ENCODE results near the gene PILRA. TPM values are rescaled to one million over a fixed set of nuclear protein-coding genes. Genes with fewer than 3 reads are reported as not detected.

PILRA gene
- polyA plus RNA-seq, 4 donors = 0.81 to 5.0 (median 3.4) TPM

DNA sequence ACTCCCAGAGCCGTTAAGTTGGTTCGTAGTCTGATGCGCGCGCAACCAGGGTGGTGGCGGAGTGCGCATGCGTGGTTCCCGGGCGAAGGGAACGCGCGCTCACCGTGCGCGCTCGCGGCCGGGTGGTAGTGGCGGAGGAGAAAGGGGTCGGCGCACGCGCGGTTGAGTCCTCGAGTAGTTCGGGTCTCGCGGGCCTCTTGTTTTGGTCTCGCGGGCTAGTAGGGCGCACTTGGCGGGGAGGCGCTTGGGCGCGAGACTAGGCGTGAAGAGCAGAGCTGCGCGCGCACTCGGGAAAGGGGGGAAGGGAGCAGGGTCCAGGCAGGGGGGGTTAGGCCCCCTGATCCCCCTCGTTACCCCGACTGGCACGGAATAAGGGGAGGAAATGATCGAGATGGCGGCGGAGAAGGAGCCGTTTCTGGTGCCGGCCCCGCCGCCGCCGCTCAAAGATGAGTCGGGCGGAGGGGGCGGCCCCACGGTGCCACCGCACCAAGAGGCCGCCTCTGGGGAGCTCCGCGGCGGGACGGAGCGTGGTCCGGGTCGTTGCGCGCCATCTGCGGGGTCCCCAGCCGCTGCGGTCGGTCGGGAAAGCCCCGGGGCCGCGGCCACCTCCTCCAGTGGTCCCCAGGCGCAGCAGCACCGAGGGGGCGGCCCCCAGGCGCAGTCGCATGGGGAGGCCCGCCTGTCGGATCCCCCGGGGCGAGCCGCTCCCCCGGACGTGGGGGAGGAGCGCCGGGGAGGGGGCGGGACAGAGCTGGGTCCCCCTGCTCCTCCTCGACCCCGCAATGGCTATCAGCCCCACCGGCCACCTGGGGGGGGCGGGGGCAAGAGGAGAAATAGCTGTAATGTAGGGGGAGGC is 56.6 kb downstream of the PILRA start, which contains the start of gene MEPCE:
Gene MEPCE (plus strand): TSS at position 195 of the 856 bp plus-strand sequence. CDS start 188 bp downstream, at position 383.
- Histone ChIP-seq H3K27me3 (ENCODE audit: control insufficient read depth in 3 of 3, insufficient read depth in 3 of 3, low read length in 3 of 3) (no peaks in the 10 kb centered on the region), H3K36me3 (ENCODE audit: control insufficient read depth in 3 of 3, insufficient read depth in 2 of 3, low read depth in 1 of 3, low read length in 3 of 3) (peaks cover 0 to 43% (median 0%) of the 10 kb centered on the region in 3 donors), H3K9me3 (ENCODE audit: control insufficient read depth in 2 of 2, insufficient read depth in 1 of 2, low read depth in 1 of 2, low read length in 1 of 2) (peaks cover 0 to 5% of the 10 kb centered on the region in 2 donors), H3K27ac (ENCODE audit: low read depth in 1 of 3, low read length in 2 of 3) (peak within 1 kb of the TSS; percentile 92 to 100 (median 94)), H3K4me3 (ENCODE audit: low read depth in 1 of 3, low read length in 3 of 3) (peak within 1 kb of the TSS; percentile 81 to 88 (median 83)), H3K4me1 (ENCODE audit: control insufficient read depth in 3 of 3, insufficient read depth in 2 of 3, low read depth in 1 of 3, low read length in 2 of 3) (peaks cover 2 to 34% (median 4%) of the 10 kb centered on the region in 3 donors)
- WGBS, 3 donors = 0 to 1% (median 0%) methylated on average over 74 to 94 of the region's 95 CpGs
- no peak for FAIRE-seq
- peak; percentile 93 to 97 for DNase-seq

DNA sequence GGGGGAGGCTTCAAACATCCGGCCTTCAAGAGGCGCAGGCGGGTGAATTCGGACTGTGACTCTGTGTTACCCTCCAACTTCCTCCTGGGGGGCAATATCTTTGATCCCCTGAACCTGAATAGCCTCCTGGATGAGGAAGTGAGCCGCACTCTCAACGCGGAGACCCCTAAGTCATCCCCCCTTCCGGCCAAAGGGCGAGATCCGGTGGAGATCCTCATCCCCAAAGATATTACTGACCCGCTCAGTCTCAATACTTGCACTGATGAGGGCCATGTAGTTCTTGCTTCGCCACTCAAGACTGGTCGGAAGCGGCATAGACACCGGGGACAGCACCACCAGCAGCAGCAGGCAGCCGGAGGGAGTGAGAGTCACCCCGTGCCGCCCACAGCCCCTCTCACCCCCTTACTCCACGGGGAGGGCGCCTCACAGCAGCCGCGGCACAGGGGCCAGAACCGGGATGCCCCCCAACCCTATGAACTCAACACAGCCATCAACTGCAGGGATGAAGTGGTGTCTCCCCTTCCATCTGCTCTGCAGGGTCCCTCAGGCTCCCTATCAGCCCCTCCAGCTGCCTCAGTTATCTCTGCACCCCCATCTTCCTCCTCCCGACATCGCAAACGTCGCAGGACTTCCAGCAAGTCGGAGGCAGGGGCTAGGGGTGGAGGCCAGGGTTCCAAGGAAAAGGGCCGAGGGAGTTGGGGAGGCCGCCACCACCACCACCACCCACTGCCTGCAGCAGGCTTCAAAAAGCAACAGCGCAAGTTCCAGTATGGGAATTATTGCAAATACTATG is 57.4 kb downstream of the PILRA start:
- FAIRE-seq (no peak), DNase-seq (peak; percentile 34 to 55)
- H3K4me1 ChIP-seq (ENCODE audit: control insufficient read depth in 3 of 3, insufficient read depth in 2 of 3, low read depth in 1 of 3, low read length in 2 of 3) = peaks cover 2 to 40% (median 5%) of the 10 kb centered on the region in 3 donors
- no peaks in the 10 kb centered on the region for H3K27me3 ChIP-seq (ENCODE audit: control insufficient read depth in 3 of 3, insufficient read depth in 3 of 3, low read length in 3 of 3)
- 23 to 24% (median 23%) methylated on average over 27 to 31 of the region's 31 CpGs for WGBS, 3 donors
- peaks cover 0 to 5% of the 10 kb centered on the region in 2 donors for H3K9me3 ChIP-seq (ENCODE audit: control insufficient read depth in 2 of 2, insufficient read depth in 1 of 2, low read depth in 1 of 2, low read length in 1 of 2)
- peaks cover 0 to 49% (median 0%) of the 10 kb centered on the region in 3 donors for H3K36me3 ChIP-seq (ENCODE audit: control insufficient read depth in 3 of 3, insufficient read depth in 2 of 3, low read depth in 1 of 3, low read length in 3 of 3)
- peak overlapping the region; percentile 92 to 100 (median 94) for H3K27ac ChIP-seq (ENCODE audit: low read depth in 1 of 3, low read length in 2 of 3)
- peak overlapping the region; percentile 81 to 88 (median 83) for H3K4me3 ChIP-seq (ENCODE audit: low read depth in 1 of 3, low read length in 3 of 3)

DNA sequence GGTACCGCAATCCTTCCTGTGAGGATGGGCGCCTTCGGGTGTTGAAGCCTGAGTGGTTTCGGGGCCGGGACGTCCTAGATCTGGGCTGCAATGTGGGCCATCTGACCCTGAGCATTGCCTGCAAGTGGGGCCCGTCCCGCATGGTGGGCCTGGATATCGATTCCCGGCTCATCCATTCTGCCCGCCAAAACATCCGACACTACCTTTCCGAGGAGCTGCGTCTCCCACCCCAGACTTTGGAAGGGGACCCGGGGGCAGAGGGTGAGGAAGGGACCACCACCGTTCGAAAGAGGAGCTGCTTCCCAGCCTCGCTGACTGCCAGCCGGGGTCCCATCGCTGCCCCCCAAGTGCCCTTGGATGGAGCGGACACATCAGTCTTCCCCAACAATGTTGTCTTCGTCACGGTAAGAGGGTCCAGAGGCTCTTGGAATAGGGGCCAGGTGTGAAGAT is 58.0 kb downstream of the PILRA start:
- H3K27me3 ChIP-seq (ENCODE audit: control insufficient read depth in 3 of 3, insufficient read depth in 3 of 3, low read length in 3 of 3) = no peaks in the 10 kb centered on the region
- peak overlapping the region in 1 of 3 donors; percentile 22 for H3K27ac ChIP-seq (ENCODE audit: low read depth in 1 of 3, low read length in 2 of 3)
- peak overlapping the region in 1 of 3 donors; percentile 83 for H3K4me3 ChIP-seq (ENCODE audit: low read depth in 1 of 3, low read length in 3 of 3)
- DNase-seq (no peak), FAIRE-seq (no peak)
- peaks cover 2 to 40% (median 5%) of the 10 kb centered on the region in 3 donors for H3K4me1 ChIP-seq (ENCODE audit: control insufficient read depth in 3 of 3, insufficient read depth in 2 of 3, low read depth in 1 of 3, low read length in 2 of 3)
- peaks cover 0 to 49% (median 0%) of the 10 kb centered on the region in 3 donors for H3K36me3 ChIP-seq (ENCODE audit: control insufficient read depth in 3 of 3, insufficient read depth in 2 of 3, low read depth in 1 of 3, low read length in 3 of 3)
- H3K9me3 ChIP-seq (ENCODE audit: control insufficient read depth in 2 of 2, insufficient read depth in 1 of 2, low read depth in 1 of 2, low read length in 1 of 2) = peaks cover 0 to 5% of the 10 kb centered on the region in 2 donors
- 89 to 92% (median 91%) methylated on average over 23 of the region's 23 CpGs for WGBS, 3 donors

GRCh38 chr7:100432053-100432452 is 58.8 kb downstream of the PILRA start:
- Histone ChIP-seq H3K27me3 (ENCODE audit: control insufficient read depth in 3 of 3, insufficient read depth in 3 of 3, low read length in 3 of 3) (no peaks in the 10 kb centered on the region), H3K4me3 (ENCODE audit: low read depth in 1 of 3, low read length in 3 of 3) (peak overlapping the region in 1 of 3 donors; percentile 3), H3K27ac (ENCODE audit: low read depth in 1 of 3, low read length in 2 of 3) (peak overlapping the region in 2 of 3 donors; percentile 2 to 24), H3K36me3 (ENCODE audit: control insufficient read depth in 3 of 3, insufficient read depth in 2 of 3, low read depth in 1 of 3, low read length in 3 of 3) (peaks cover 0 to 49% (median 0%) of the 10 kb centered on the region in 3 donors), H3K9me3 (ENCODE audit: control insufficient read depth in 2 of 2, insufficient read depth in 1 of 2, low read depth in 1 of 2, low read length in 1 of 2) (peaks cover 0 to 5% of the 10 kb centered on the region in 2 donors), H3K4me1 (ENCODE audit: control insufficient read depth in 3 of 3, insufficient read depth in 2 of 3, low read depth in 1 of 3, low read length in 2 of 3) (peaks cover 2 to 40% (median 5%) of the 10 kb centered on the region in 3 donors)
- FAIRE-seq = no peak
- WGBS, 3 donors = 49 to 71% (median 52%) methylated on average over 4 of the region's 4 CpGs
- no peak for DNase-seq

- DNase-seq = no peak
- FAIRE-seq = no peak
- Histone ChIP-seq H3K9me3 (ENCODE audit: control insufficient read depth in 2 of 2, insufficient read depth in 1 of 2, low read depth in 1 of 2, low read length in 1 of 2) (peaks cover 0 to 3% of the 10 kb centered on the region in 2 donors), H3K4me1 (ENCODE audit: control insufficient read depth in 3 of 3, insufficient read depth in 2 of 3, low read depth in 1 of 3, low read length in 2 of 3) (peaks cover 2 to 39% (median 5%) of the 10 kb centered on the region in 3 donors), H3K27ac (ENCODE audit: low read depth in 1 of 3, low read length in 2 of 3) (no peak overlapping the region), H3K36me3 (ENCODE audit: control insufficient read depth in 3 of 3, insufficient read depth in 2 of 3, low read depth in 1 of 3, low read length in 3 of 3) (peaks cover 0 to 49% (median 0%) of the 10 kb centered on the region in 3 donors), H3K27me3 (ENCODE audit: control insufficient read depth in 3 of 3, insufficient read depth in 3 of 3, low read length in 3 of 3) (no peaks in the 10 kb centered on the region), H3K4me3 (ENCODE audit: low read depth in 1 of 3, low read length in 3 of 3) (no peak overlapping the region)
- 84 to 87% (median 87%) methylated on average over 21 of the region's 21 CpGs for WGBS, 3 donors
Measured at GRCh38 chr7:100432621-100433275, 59.5 kb downstream of the PILRA start.

DNA sequence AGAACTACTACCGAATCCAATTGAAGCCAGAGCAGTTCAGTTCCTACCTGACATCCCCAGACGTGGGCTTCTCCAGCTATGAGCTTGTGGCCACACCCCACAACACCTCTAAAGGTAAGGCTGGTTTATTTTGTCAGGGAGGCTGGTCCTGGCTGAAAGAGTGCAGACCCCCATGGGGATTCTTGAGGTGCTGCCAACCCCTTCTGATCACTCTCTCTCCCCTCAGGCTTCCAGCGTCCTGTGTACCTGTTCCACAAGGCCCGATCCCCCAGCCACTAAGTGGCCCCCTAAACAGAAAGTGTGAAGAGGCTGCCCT is 59.9 kb downstream of the PILRA start:
- Histone ChIP-seq H3K27ac (ENCODE audit: low read depth in 1 of 3, low read length in 2 of 3) (no peak overlapping the region), H3K4me3 (ENCODE audit: low read depth in 1 of 3, low read length in 3 of 3) (no peak overlapping the region), H3K4me1 (ENCODE audit: control insufficient read depth in 3 of 3, insufficient read depth in 2 of 3, low read depth in 1 of 3, low read length in 2 of 3) (peaks cover 2 to 36% (median 5%) of the 10 kb centered on the region in 3 donors), H3K27me3 (ENCODE audit: control insufficient read depth in 3 of 3, insufficient read depth in 3 of 3, low read length in 3 of 3) (no peaks in the 10 kb centered on the region), H3K9me3 (ENCODE audit: control insufficient read depth in 2 of 2, insufficient read depth in 1 of 2, low read depth in 1 of 2, low read length in 1 of 2) (no peaks in the 10 kb centered on the region), H3K36me3 (ENCODE audit: control insufficient read depth in 3 of 3, insufficient read depth in 2 of 3, low read depth in 1 of 3, low read length in 3 of 3) (peaks cover 0 to 49% (median 0%) of the 10 kb centered on the region in 3 donors)
- WGBS, 3 donors = 65 to 71% (median 68%) methylated on average over 4 of the region's 4 CpGs
- no peak for DNase-seq
- no peak for FAIRE-seq

DNA sequence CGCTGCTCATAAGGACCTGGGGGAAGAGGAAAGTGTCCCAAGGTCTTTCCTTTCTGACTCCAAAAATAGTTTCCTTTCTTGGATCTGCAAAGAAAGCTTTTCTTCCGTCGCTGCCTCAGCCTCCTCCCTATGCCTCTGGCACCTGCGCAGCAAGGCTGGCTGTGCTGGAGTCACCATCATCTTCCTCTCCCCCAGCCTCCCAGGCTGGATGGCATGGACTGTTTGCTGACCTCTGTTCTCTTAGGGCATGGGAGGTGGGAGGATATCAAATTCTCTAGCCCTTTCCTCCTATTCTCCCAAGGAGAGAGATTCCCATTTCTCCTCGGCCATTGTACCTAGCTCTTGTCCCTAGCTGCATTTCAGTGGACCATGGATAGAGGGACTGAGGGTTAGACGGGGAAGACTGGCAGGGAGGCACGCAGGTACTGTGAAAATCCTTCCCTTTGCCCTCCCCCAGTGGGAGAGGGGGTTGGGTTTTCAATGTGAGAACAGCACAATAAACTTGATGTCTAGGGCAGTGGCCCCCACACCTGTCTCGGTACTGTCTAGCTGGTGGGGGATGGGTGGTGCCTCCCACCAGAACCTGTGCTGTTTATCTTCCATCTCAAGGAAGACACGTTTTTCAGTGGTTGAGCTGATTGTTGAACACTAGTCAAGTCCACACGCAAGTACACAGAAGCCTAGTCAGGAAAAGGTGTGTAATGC is 60.5 kb downstream of the PILRA start:
- WGBS, 3 donors = 74 to 82% (median 75%) methylated on average over 10 of the region's 10 CpGs
- H3K4me3 ChIP-seq (ENCODE audit: low read depth in 1 of 3, low read length in 3 of 3) = no peak overlapping the region
- H3K27ac ChIP-seq (ENCODE audit: low read depth in 1 of 3, low read length in 2 of 3) = peak overlapping the region in 1 of 3 donors; percentile 27
- no peak for DNase-seq
- peaks cover 0 to 49% (median 0%) of the 10 kb centered on the region in 3 donors for H3K36me3 ChIP-seq (ENCODE audit: control insufficient read depth in 3 of 3, insufficient read depth in 2 of 3, low read depth in 1 of 3, low read length in 3 of 3)
- H3K4me1 ChIP-seq (ENCODE audit: control insufficient read depth in 3 of 3, insufficient read depth in 2 of 3, low read depth in 1 of 3, low read length in 2 of 3) = peaks cover 2 to 36% (median 5%) of the 10 kb centered on the region in 3 donors
- no peak for FAIRE-seq
- no peaks in the 10 kb centered on the region for H3K27me3 ChIP-seq (ENCODE audit: control insufficient read depth in 3 of 3, insufficient read depth in 3 of 3, low read length in 3 of 3)
- no peaks in the 10 kb centered on the region for H3K9me3 ChIP-seq (ENCODE audit: control insufficient read depth in 2 of 2, insufficient read depth in 1 of 2, low read depth in 1 of 2, low read length in 1 of 2)
